HEK293 (cell line): Measurements from ENCODE around the gene PNMA1.

Source experiments
- CTCF ChIP-seq: fragments of 450-650 bp; formaldehyde crosslinking; IDR thresholded peaks from 2 replicates; pipeline ENCODE4 v1.5.1; 2016; ENCODE audit warnings: missing biosample characterization, missing genetic modification characterization
- KLF16 ChIP-seq: fragments of 450-650 bp; formaldehyde crosslinking; IDR thresholded peaks from 2 replicates; pipeline ENCODE4 v1.5.1; 2017; ENCODE audit warnings: missing biosample characterization, missing genetic modification characterization
- SCRT2 ChIP-seq: fragments of 450-650 bp; formaldehyde crosslinking; IDR thresholded peaks from 2 replicates; pipeline ENCODE4 v1.5.1; 2016; ENCODE audit warnings: missing biosample characterization, missing genetic modification characterization
- SP2 ChIP-seq: fragments of 450-650 bp; formaldehyde crosslinking; IDR thresholded peaks from 2 replicates; pipeline ENCODE4 v1.5.1; 2016; ENCODE audit warnings: missing biosample characterization, missing genetic modification characterization
- ZNF449 ChIP-seq: fragments of 450-650 bp; formaldehyde crosslinking; IDR thresholded peaks from 2 replicates; pipeline ENCODE4 v1.5.1; 2017; ENCODE audit warnings: missing biosample characterization, mild to moderate bottlenecking, missing genetic modification characterization, moderate library complexity
- ZNF48 ChIP-seq: fragments of 450-650 bp; formaldehyde crosslinking; IDR thresholded peaks from 2 replicates; pipeline ENCODE4 v1.5.1; 2016; ENCODE audit warnings: missing biosample characterization, missing genetic modification characterization
- ZNF530 ChIP-seq: fragments of 450-650 bp; formaldehyde crosslinking; IDR thresholded peaks from 2 replicates; pipeline ENCODE4 v1.5.1; 2016; ENCODE audit warnings: low read depth, missing biosample characterization, missing genetic modification characterization
- ZNF549 ChIP-seq: fragments of 450-650 bp; IDR thresholded peaks from 2 replicates; pipeline ENCODE4 v1.5.1; 2018; ENCODE audit warnings: missing biosample characterization, missing genetic modification characterization, mild to moderate bottlenecking, inconsistent platforms, moderate library complexity
- ZNF704 ChIP-seq: fragments of 450-650 bp; formaldehyde crosslinking; IDR thresholded peaks from 2 replicates; pipeline ENCODE4 v1.5.1; 2016; ENCODE audit warnings: missing biosample characterization, missing genetic modification characterization
- ZNF777 ChIP-seq: fragments of 450-650 bp; formaldehyde crosslinking; IDR thresholded peaks from 2 replicates; pipeline ENCODE4 v1.5.1; 2017; ENCODE audit warnings: missing biosample characterization, missing genetic modification characterization, borderline replicate concordance
- ZNF843 ChIP-seq: fragments of 450-650 bp; formaldehyde crosslinking; IDR thresholded peaks from 2 replicates; pipeline ENCODE4 v1.5.1; 2016; ENCODE audit warnings: missing biosample characterization, missing genetic modification characterization

GRCh38 chr14:73722581-73722980, 8.4 kb upstream of the PNMA1 start:
- no peak for TF ChIP-seq KLF16 (tag by site-specific recombination)
- TF ChIP-seq ZNF48 (tag by site-specific recombination): no peak
- TF ChIP-seq ZNF530 (tag by site-specific recombination): no peak
- TF ChIP-seq CTCF (tag by site-specific recombination): no peak
- no peak for TF ChIP-seq ZNF843
- TF ChIP-seq SCRT2 (tag by site-specific recombination): no peak
- TF ChIP-seq SP2 (tag by site-specific recombination): no peak
- TF ChIP-seq ZNF777 (tag by site-specific recombination): no peak
- no peak for TF ChIP-seq ZNF549 (tag by site-specific recombination)
- no peak for TF ChIP-seq ZNF449 (tag by site-specific recombination)
- TF ChIP-seq ZNF704 (tag by site-specific recombination): no peak
